ENCODE data around the gene ZFHX2. TPM values are rescaled to one million over a fixed set of nuclear protein-coding genes. Genes with fewer than 3 reads are reported as not detected.

ZFHX2 gene
- total and polyA plus RNA-seq, 2 of the 13 experiments (the other 11 are each of a cell fraction or from before 2014, with no cell fraction given) = 0.17 to 0.44 TPM

DNA sequence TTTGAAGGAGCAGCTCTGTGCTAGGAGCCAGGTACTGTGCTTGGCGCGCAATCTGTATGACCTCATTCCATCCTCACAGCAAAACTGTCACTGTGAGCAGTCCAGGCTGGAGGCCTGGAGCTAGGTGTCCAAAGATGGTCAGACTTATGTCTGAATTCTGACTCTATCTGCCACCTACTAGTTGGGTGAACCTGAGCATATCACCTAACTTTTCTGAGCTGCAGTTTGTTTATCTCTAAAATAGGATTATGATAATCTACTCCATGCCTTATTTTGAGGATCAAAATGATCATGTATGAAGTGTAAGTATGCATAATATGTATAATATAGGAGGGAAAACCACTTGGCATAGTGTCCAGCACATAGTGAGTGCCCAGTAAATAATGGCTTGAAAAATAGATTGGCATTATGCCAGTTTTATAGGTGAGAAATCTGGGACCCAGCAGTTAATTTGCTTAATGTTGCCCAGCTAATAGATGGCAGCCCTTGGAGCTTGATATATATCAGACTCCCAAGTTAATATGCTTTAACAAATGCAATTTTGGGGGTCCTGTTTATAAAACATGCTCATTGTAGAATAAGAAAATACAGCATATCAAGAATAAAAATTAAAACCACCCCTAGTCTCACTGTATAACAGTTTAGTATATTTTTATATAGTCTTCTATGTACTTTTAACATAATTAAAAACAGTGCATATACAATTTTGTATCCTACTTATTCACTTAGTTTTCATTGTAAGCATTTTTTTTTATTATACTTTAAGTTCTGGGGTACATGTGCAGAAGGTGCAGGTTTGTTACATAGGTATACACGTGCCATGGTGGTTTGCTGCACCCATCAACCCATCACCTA is 31.6 kb upstream of the ZFHX2 start (continued):
- no peak for TF ChIP-seq MXI1 (IDR thresholded peaks at IDR 0.05; ENCODE audit: borderline replicate concordance, low read depth, low read length)
- no peak for TF ChIP-seq HDAC1 (CRISPR knock-in tag; IDR thresholded peaks at IDR 0.05)
- TF ChIP-seq ZNF549 (CRISPR knock-in tag; IDR thresholded peaks at IDR 0.05) = no peak
- TF ChIP-seq ZKSCAN5 (CRISPR knock-in tag; IDR thresholded peaks at IDR 0.05) = no peak
- TF ChIP-seq, protein P1, sequence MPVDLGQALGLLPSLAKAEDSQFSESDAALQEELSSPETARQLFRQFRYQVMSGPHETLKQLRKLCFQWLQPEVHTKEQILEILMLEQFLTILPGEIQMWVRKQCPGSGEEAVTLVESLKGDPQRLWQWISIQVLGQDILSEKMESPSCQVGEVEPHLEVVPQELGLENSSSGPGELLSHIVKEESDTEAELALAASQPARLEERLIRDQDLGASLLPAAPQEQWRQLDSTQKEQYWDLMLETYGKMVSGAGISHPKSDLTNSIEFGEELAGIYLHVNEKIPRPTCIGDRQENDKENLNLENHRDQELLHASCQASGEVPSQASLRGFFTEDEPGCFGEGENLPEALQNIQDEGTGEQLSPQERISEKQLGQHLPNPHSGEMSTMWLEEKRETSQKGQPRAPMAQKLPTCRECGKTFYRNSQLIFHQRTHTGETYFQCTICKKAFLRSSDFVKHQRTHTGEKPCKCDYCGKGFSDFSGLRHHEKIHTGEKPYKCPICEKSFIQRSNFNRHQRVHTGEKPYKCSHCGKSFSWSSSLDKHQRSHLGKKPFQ (CRISPR knock-in tag; IDR thresholded peaks at IDR 0.05; ENCODE audit: insufficient replicate concordance) = no peak
- TF ChIP-seq ZNF850 (CRISPR knock-in tag; conservative IDR thresholded peaks at IDR 0.05) = peak; percentile 68; the same call in 1 of the 2 replicates
- TF ChIP-seq KMT2B (CRISPR knock-in tag; IDR thresholded peaks at IDR 0.05) = no peak
- TF ChIP-seq, protein P2, sequence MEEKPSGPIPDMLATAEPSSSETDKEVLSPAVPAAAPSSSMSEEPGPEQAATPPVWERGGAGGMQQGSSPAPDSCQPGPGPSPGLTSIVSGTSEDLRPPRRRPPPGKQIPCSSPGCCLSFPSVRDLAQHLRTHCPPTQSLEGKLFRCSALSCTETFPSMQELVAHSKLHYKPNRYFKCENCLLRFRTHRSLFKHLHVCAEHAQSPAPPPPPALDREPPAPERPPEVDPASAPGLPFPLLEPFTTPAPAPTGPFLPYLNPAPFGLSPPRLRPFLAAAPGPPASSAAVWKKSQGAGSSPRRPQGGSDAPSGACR (CRISPR knock-in tag; IDR thresholded peaks at IDR 0.05) = no peak
- no peak for TF ChIP-seq EHMT2 (IDR thresholded peaks at IDR 0.05; ENCODE audit: borderline replicate concordance, low read depth, low read length)
- TF ChIP-seq TEAD2 (CRISPR knock-in tag; IDR thresholded peaks at IDR 0.05) = no peak; the same call in 1 of the 2 replicates
- no peak for TF ChIP-seq ARNT2 (CRISPR knock-in tag; IDR thresholded peaks at IDR 0.05; ENCODE audit: low read depth)
- no peak for TF ChIP-seq ZNF160 (CRISPR knock-in tag; IDR thresholded peaks at IDR 0.05)
- TF ChIP-seq, protein P3, sequence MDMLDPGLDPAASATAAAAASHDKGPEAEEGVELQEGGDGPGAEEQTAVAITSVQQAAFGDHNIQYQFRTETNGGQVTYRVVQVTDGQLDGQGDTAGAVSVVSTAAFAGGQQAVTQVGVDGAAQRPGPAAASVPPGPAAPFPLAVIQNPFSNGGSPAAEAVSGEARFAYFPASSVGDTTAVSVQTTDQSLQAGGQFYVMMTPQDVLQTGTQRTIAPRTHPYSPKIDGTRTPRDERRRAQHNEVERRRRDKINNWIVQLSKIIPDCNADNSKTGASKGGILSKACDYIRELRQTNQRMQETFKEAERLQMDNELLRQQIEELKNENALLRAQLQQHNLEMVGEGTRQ (IDR thresholded peaks at IDR 0.05; ENCODE audit: low read depth, low read length) = no peak
- TF ChIP-seq, protein P3 (CRISPR knock-in tag; IDR thresholded peaks at IDR 0.05; ENCODE audit: borderline replicate concordance) = no peak
- TF ChIP-seq, protein P4, sequence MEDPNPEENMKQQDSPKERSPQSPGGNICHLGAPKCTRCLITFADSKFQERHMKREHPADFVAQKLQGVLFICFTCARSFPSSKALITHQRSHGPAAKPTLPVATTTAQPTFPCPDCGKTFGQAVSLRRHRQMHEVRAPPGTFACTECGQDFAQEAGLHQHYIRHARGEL (CRISPR knock-in tag; IDR thresholded peaks at IDR 0.05) = no peak
- TF ChIP-seq ZNF543 (CRISPR knock-in tag; IDR thresholded peaks at IDR 0.05) = peak; percentile 47; the same call in 1 of the 2 replicates
- no peak; the same call in 1 of the 2 replicates for TF ChIP-seq ZBTB7A (CRISPR knock-in tag; IDR thresholded peaks at IDR 0.05)
- TF ChIP-seq MIER2 (CRISPR knock-in tag; IDR thresholded peaks at IDR 0.05) = no peak
- TF ChIP-seq, protein P5, sequence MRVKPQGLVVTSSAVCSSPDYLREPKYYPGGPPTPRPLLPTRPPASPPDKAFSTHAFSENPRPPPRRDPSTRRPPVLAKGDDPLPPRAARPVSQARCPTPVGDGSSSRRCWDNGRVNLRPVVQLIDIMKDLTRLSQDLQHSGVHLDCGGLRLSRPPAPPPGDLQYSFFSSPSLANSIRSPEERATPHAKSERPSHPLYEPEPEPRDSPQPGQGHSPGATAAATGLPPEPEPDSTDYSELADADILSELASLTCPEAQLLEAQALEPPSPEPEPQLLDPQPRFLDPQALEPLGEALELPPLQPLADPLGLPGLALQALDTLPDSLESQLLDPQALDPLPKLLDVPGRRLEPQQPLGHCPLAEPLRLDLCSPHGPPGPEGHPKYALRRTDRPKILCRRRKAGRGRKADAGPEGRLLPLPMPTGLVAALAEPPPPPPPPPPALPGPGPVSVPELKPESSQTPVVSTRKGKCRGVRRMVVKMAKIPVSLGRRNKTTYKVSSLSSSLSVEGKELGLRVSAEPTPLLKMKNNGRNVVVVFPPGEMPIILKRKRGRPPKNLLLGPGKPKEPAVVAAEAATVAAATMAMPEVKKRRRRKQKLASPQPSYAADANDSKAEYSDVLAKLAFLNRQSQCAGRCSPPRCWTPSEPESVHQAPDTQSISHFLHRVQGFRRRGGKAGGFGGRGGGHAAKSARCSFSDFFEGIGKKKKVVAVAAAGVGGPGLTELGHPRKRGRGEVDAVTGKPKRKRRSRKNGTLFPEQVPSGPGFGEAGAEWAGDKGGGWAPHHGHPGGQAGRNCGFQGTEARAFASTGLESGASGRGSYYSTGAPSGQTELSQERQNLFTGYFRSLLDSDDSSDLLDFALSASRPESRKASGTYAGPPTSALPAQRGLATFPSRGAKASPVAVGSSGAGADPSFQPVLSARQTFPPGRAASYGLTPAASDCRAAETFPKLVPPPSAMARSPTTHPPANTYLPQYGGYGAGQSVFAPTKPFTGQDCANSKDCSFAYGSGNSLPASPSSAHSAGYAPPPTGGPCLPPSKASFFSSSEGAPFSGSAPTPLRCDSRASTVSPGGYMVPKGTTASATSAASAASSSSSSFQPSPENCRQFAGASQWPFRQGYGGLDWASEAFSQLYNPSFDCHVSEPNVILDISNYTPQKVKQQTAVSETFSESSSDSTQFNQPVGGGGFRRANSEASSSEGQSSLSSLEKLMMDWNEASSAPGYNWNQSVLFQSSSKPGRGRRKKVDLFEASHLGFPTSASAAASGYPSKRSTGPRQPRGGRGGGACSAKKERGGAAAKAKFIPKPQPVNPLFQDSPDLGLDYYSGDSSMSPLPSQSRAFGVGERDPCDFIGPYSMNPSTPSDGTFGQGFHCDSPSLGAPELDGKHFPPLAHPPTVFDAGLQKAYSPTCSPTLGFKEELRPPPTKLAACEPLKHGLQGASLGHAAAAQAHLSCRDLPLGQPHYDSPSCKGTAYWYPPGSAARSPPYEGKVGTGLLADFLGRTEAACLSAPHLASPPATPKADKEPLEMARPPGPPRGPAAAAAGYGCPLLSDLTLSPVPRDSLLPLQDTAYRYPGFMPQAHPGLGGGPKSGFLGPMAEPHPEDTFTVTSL (CRISPR knock-in tag; IDR thresholded peaks at IDR 0.05; ENCODE audit: borderline replicate concordance) = peak; percentile 13; the same call in 1 of the 2 replicates

Data from HepG2 (cell line).